IMR-90 (cell line): Measurements from ENCODE around the gene SFTPB.

Source experiments
- BHLHE40 ChIP-seq: fragments of 150-350 bp; IDR thresholded peaks from 2 replicates; pipeline ENCODE4 v1.6.1; 2016; ENCODE audit warnings: mild to moderate bottlenecking, low read depth, low read length
- CEBPB ChIP-seq: IDR thresholded peaks from 2 replicates; pipeline ENCODE4 v1.6.1; 2012; ENCODE audit warnings: low read depth, low read length, improper control_type of control experiment
- CHD1 ChIP-seq: IDR thresholded peaks from 2 replicates; pipeline ENCODE4 v1.6.1; 2012; ENCODE audit warnings: low read depth, low read length, improper control_type of control experiment
- FOS ChIP-seq: fragments of 150-350 bp; IDR thresholded peaks from 2 replicates; pipeline ENCODE4 v1.6.1; 2016; ENCODE audit warnings: low read depth, low read length
- MAFK ChIP-seq: IDR thresholded peaks from 2 replicates; pipeline ENCODE4 v1.6.1; 2012; ENCODE audit warnings: low read depth, low read length, improper control_type of control experiment
- MAZ ChIP-seq: IDR thresholded peaks from 2 replicates; pipeline ENCODE4 v1.6.1; 2012; ENCODE audit warnings: low read depth, mild to moderate bottlenecking, low read length, improper control_type of control experiment, moderate library complexity, borderline replicate concordance
- POLR2A ChIP-seq: IDR thresholded peaks from 2 replicates; pipeline ENCODE4 v1.6.1; 2012; ENCODE audit warnings: mild to moderate bottlenecking, low read depth, low read length
- RCOR1 ChIP-seq: IDR thresholded peaks from 2 replicates; pipeline ENCODE4 v1.6.1; 2012; ENCODE audit warnings: mild to moderate bottlenecking, low read length, improper control_type of control experiment; ENCODE audit not compliant: insufficient replicate concordance
- RFX5 ChIP-seq: IDR thresholded peaks from 2 replicates; pipeline ENCODE4 v1.8.0; 2012; ENCODE audit warnings: low read depth, mild to moderate bottlenecking, low read length, moderate library complexity
- SMC3 ChIP-seq: fragments of 150-350 bp; IDR thresholded peaks from 2 replicates; pipeline ENCODE4 v1.6.1; 2016; ENCODE audit warnings: low read depth, mild to moderate bottlenecking, antibody characterized with exemption, low read length, moderate library complexity
- TF ChIP-seq, protein P1 (sequence below): conservative IDR thresholded peaks from 2 replicates; pipeline ENCODE4 v1.5.1; 2012; ENCODE audit warnings: mild to moderate bottlenecking, low read depth, low read length, improper control_type of control experiment
- TF ChIP-seq, protein P2 (sequence below): fragments of 150-350 bp; IDR thresholded peaks from 2 replicates; pipeline ENCODE4 v1.6.1; 2017; ENCODE audit warnings: mild to moderate bottlenecking, antibody characterized with exemption, low read length, low read depth
- TF ChIP-seq, protein P3 (sequence below): fragments of 150-350 bp; IDR thresholded peaks from 2 replicates; pipeline ENCODE4 v1.6.1; 2016; ENCODE audit warnings: low read depth, mild to moderate bottlenecking, low read length, moderate library complexity, borderline replicate concordance

DNA sequence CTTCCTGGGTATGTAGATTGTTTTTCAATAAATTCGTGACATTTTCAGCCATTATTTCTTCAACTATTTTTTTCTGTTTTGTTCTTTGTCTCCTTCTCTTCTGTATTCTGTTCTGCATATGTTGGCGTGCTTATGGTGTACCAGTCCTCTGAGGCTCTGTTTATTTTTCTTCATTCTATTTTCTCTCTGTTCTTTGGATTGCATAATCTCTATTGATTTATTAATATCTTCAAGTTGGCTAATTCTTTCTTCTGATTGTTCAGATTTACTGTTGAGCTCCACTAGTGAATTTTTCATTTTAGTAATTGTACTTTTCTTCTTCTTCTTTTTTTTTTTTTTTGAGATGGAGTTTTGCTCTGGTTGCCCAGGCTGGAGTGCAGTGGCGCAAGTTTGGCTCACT, 36.0 kb upstream of the SFTPB start:
- TF ChIP-seq, protein P1, sequence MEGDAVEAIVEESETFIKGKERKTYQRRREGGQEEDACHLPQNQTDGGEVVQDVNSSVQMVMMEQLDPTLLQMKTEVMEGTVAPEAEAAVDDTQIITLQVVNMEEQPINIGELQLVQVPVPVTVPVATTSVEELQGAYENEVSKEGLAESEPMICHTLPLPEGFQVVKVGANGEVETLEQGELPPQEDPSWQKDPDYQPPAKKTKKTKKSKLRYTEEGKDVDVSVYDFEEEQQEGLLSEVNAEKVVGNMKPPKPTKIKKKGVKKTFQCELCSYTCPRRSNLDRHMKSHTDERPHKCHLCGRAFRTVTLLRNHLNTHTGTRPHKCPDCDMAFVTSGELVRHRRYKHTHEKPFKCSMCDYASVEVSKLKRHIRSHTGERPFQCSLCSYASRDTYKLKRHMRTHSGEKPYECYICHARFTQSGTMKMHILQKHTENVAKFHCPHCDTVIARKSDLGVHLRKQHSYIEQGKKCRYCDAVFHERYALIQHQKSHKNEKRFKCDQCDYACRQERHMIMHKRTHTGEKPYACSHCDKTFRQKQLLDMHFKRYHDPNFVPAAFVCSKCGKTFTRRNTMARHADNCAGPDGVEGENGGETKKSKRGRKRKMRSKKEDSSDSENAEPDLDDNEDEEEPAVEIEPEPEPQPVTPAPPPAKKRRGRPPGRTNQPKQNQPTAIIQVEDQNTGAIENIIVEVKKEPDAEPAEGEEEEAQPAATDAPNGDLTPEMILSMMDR: no peak
- TF ChIP-seq POLR2A (no peak), RFX5 (no peak), CEBPB (peak; percentile 23; the same call in 1 of the 2 replicates), CHD1 (no peak), MAZ (no peak), BHLHE40 (no peak), FOS (no peak), MAFK (no peak), SMC3 (no peak), RCOR1 (no peak)
- TF ChIP-seq, protein P2, sequence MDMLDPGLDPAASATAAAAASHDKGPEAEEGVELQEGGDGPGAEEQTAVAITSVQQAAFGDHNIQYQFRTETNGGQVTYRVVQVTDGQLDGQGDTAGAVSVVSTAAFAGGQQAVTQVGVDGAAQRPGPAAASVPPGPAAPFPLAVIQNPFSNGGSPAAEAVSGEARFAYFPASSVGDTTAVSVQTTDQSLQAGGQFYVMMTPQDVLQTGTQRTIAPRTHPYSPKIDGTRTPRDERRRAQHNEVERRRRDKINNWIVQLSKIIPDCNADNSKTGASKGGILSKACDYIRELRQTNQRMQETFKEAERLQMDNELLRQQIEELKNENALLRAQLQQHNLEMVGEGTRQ: no peak
- TF ChIP-seq, protein P3, sequence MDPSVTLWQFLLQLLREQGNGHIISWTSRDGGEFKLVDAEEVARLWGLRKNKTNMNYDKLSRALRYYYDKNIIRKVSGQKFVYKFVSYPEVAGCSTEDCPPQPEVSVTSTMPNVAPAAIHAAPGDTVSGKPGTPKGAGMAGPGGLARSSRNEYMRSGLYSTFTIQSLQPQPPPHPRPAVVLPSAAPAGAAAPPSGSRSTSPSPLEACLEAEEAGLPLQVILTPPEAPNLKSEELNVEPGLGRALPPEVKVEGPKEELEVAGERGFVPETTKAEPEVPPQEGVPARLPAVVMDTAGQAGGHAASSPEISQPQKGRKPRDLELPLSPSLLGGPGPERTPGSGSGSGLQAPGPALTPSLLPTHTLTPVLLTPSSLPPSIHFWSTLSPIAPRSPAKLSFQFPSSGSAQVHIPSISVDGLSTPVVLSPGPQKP: no peak
